Endodermal cell (in vitro differentiated cells): Measurements from ENCODE around the gene RAX. TPM values are rescaled to one million over a fixed set of nuclear protein-coding genes. Genes with fewer than 3 reads are reported as not detected.
"Not testable (repeated sequence)": the region's sequence is repeated elsewhere in the genome, so short reads cannot be mapped to it uniquely, and the experiment has no call there.

ENCODE experiments used
- DNase-seq: peaks from one replicate; pipeline ENCODE4 v3.0.0-alpha.2; 2017
- H3K27ac ChIP-seq: 2 replicates; pipeline ENCODE4 v1.5.1; 2013; ENCODE audit warnings: mild to moderate bottlenecking, low read depth, low read length, moderate library complexity
- H3K27me3 ChIP-seq: 2 replicates; pipeline ENCODE4 v1.6.1; 2013; ENCODE audit warnings: mild to moderate bottlenecking, low read length, moderate library complexity; ENCODE audit not compliant: insufficient read depth, control insufficient read depth, poor library complexity, severe bottlenecking
- H3K36me3 ChIP-seq: 2 replicates; pipeline ENCODE4 v1.7.0; 2013; ENCODE audit warnings: mild to moderate bottlenecking, low read length, moderate library complexity; ENCODE audit not compliant: control insufficient read depth, insufficient read depth
- H3K4me1 ChIP-seq: one replicate; pipeline ENCODE4 v1.7.0; 2013; ENCODE audit warnings: low read length; ENCODE audit not compliant: control insufficient read depth, insufficient read depth
- H3K4me3 ChIP-seq: 2 replicates; pipeline ENCODE4 v1.5.1; 2013; ENCODE audit warnings: mild to moderate bottlenecking, low read length, moderate library complexity
- H3K9ac ChIP-seq: 2 replicates; pipeline ENCODE4 v1.6.1; 2013; ENCODE audit warnings: mild to moderate bottlenecking, low read length, moderate library complexity; ENCODE audit not compliant: poor library complexity, severe bottlenecking; ENCODE audit errors: extremely low read depth
- H3K9me3 ChIP-seq: 2 replicates; pipeline ENCODE4 v1.6.1; 2013; ENCODE audit warnings: mild to moderate bottlenecking, low read length, moderate library complexity; ENCODE audit not compliant: control insufficient read depth
- H3K27ac Mint-ChIP-seq: 2 replicates; pipeline ENCODE4 v1.8.0; 2020; ENCODE audit warnings: mixed read lengths
- H3K27me3 Mint-ChIP-seq: 2 replicates; pipeline ENCODE4 v1.8.0; 2021; ENCODE audit warnings: mild to moderate bottlenecking, mixed read lengths; ENCODE audit not compliant: insufficient read depth
- H3K36me3 Mint-ChIP-seq: 2 replicates; pipeline ENCODE4 v1.8.0; 2020; ENCODE audit warnings: low read depth, mixed read lengths
- H3K4me1 Mint-ChIP-seq: 2 replicates; pipeline ENCODE4 v1.8.0; 2020; ENCODE audit warnings: mixed read lengths
- H3K4me3 Mint-ChIP-seq: 2 replicates; pipeline ENCODE4 v1.8.0; 2020; ENCODE audit warnings: mild to moderate bottlenecking, moderate library complexity, mixed read lengths
- H3K9me3 Mint-ChIP-seq: 2 replicates; pipeline ENCODE4 v1.8.0; 2020; ENCODE audit warnings: mild to moderate bottlenecking, mixed read lengths
- CTCF ChIP-seq: fragments of 200-600 bp; sonication (generic); conservative IDR thresholded peaks from 2 replicates; pipeline ENCODE4 v1.5.0; 2021; ENCODE audit warnings: antibody characterized with exemption, mild to moderate bottlenecking
- WGBS, 2 experiments: methylation state at CpG; one replicate each; pipeline versions ENCODE4 v1.1.5 to v1.1.7; 2013; ENCODE audit warnings: missing lambda C conversion rate in 2 of 2, mixed read lengths in 1 of 2; ENCODE audit not compliant: insufficient coverage in 1 of 2, insufficient read length in 1 of 2; 5-methylcytosine and 5-hydroxymethylcytosine counted together
- total RNA-seq, 2 donors: library from RNA; stranded (reverse); fragmentation: NEBNext Ultra II Directional in 1 of 2; extraction: Animal tissue kit (Norgen Biotek cat#: 25700) in 1 of 2; gene quantifications; 2 replicates in 1 of 2; 3 replicates in 1 of 2; pipeline ENCODE4 v1.2.1, GENCODE V29; 2021

The RAX gene
- total RNA-seq, 2 donors from 2014 or later = 0.18 TPM; not detected in 1

- H3K4me3 ChIP-seq = no peak overlapping the region
- Mint-ChIP-seq H3K27me3 (peaks cover 100% of the 10 kb centered on the region), H3K36me3 (no peaks in the 10 kb centered on the region), H3K4me1 (peaks cover 13% of the 10 kb centered on the region), H3K9me3 (peaks cover 18% of the 10 kb centered on the region), H3K4me3 (no peak overlapping the region), H3K27ac (no peak overlapping the region)
- 16 to 17% methylated on average over 9 to 14 of the region's 16 CpGs for WGBS, 2 experiments
- peaks cover 70% of the 10 kb centered on the region for H3K27me3 ChIP-seq
- H3K9me3 ChIP-seq = peaks cover 14% of the 10 kb centered on the region
- H3K9ac ChIP-seq = no peak overlapping the region
- H3K27ac ChIP-seq = no peak overlapping the region
- H3K4me1 ChIP-seq = no peaks in the 10 kb centered on the region
- DNase-seq = no peak
- TF ChIP-seq CTCF = no peak
- H3K36me3 ChIP-seq = no peaks in the 10 kb centered on the region
Measured at GRCh38 chr18:59263661-59264060, 9.6 kb downstream of the RAX start.

- Mint-ChIP-seq H3K9me3 (peaks cover 25% of the 10 kb centered on the region), H3K27me3 (peaks cover 99% of the 10 kb centered on the region)
- H3K36me3 Mint-ChIP-seq, H3K4me3 Mint-ChIP-seq, H3K9ac ChIP-seq, H3K4me3 ChIP-seq, H3K4me1 ChIP-seq, DNase-seq, H3K4me1 Mint-ChIP-seq, H3K27ac ChIP-seq, H3K36me3 ChIP-seq, H3K27ac Mint-ChIP-seq: not testable (repeated sequence)
- 80% methylated on average over 1 of the region's 2 CpGs; no CpG with 5 or more reads in 1 of the 2 experiments for WGBS, 2 experiments
- H3K27me3 ChIP-seq = peaks cover 56% of the 10 kb centered on the region
- peaks cover 14% of the 10 kb centered on the region for H3K9me3 ChIP-seq
Measured at GRCh38 chr18:59262243-59262642, 11.0 kb downstream of the RAX start.

GRCh38 chr18:59261842-59262241, 11.4 kb downstream of the RAX start:
- not testable (repeated sequence) for H3K27ac ChIP-seq, H3K36me3 Mint-ChIP-seq, H3K9ac ChIP-seq, H3K4me1 ChIP-seq, H3K36me3 ChIP-seq, H3K27ac Mint-ChIP-seq, H3K4me3 Mint-ChIP-seq, DNase-seq, H3K4me3 ChIP-seq, H3K4me1 Mint-ChIP-seq
- WGBS, 2 experiments = 60 to 100% methylated on average over 1 of the region's 3 CpGs
- H3K9me3 Mint-ChIP-seq = peaks cover 29% of the 10 kb centered on the region
- H3K27me3 Mint-ChIP-seq = peaks cover 97% of the 10 kb centered on the region
- Histone ChIP-seq H3K27me3 (peaks cover 52% of the 10 kb centered on the region), H3K9me3 (peaks cover 10% of the 10 kb centered on the region)

GRCh38 chr18:59255491-59255890, 17.8 kb downstream of the RAX start:
- H3K27me3 Mint-ChIP-seq = peaks cover 73% of the 10 kb centered on the region
- 79 to 85% methylated on average over 4 to 28 of the region's 30 CpGs for WGBS, 2 experiments

More at GRCh38 chr18:59255491-59255890, 17.8 kb downstream of the RAX start:
- peaks cover 47% of the 10 kb centered on the region for H3K9me3 Mint-ChIP-seq
- H3K4me3 Mint-ChIP-seq, DNase-seq, H3K4me3 ChIP-seq, H3K4me1 Mint-ChIP-seq, H3K27ac Mint-ChIP-seq, H3K9me3 ChIP-seq, H3K36me3 ChIP-seq, H3K9ac ChIP-seq, H3K27ac ChIP-seq, H3K36me3 Mint-ChIP-seq, H3K4me1 ChIP-seq: not testable (repeated sequence)
- H3K27me3 ChIP-seq = peaks cover 13% of the 10 kb centered on the region
